22Rv1 (cell line): Measurements from ENCODE around the gene NPDC1.

Experiments
- ZFX ChIP-seq: fragments of 450-650 bp; IDR thresholded peaks from 2 replicates; pipeline ENCODE4 v1.6.1; 2017; ENCODE audit warnings: antibody characterized with exemption, borderline replicate concordance
- TF ChIP-seq, protein P1 (sequence below): fragments of 450-650 bp; IDR thresholded peaks from 2 replicates; pipeline ENCODE4 v1.5.1; 2017; ENCODE audit warnings: mild to moderate bottlenecking

DNA sequence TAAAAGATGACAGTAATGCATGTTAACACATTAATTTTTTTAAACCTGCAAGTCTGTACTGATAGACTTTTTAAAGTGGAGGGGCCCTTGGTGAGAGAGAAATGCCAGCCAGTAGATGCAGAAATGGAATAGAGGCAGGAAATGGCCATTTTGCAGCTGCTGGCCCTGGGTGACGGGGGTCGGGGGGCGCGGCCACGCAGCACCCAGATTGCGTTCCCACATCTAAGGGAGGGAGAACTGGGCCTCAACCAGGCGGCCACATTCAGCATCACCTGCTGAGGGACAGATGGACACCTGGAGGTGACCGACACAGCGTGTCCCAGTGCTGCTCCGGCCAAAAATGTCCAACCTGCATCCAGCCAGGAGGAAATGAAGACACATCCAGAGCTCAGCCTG lies 43.3 kb downstream of the NPDC1 start:
- TF ChIP-seq, protein P1, sequence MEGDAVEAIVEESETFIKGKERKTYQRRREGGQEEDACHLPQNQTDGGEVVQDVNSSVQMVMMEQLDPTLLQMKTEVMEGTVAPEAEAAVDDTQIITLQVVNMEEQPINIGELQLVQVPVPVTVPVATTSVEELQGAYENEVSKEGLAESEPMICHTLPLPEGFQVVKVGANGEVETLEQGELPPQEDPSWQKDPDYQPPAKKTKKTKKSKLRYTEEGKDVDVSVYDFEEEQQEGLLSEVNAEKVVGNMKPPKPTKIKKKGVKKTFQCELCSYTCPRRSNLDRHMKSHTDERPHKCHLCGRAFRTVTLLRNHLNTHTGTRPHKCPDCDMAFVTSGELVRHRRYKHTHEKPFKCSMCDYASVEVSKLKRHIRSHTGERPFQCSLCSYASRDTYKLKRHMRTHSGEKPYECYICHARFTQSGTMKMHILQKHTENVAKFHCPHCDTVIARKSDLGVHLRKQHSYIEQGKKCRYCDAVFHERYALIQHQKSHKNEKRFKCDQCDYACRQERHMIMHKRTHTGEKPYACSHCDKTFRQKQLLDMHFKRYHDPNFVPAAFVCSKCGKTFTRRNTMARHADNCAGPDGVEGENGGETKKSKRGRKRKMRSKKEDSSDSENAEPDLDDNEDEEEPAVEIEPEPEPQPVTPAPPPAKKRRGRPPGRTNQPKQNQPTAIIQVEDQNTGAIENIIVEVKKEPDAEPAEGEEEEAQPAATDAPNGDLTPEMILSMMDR: no peak
- no peak for TF ChIP-seq ZFX
